ENCODE results near the gene TSR3. TPM values are rescaled to one million over a fixed set of nuclear protein-coding genes. Genes with fewer than 3 reads are reported as not detected.

The TSR3 gene
- total and polyA plus RNA-seq, 2 of the 13 experiments (the other 11 are each of a cell fraction or from before 2014, with no cell fraction given), result 24.2 to 51.0 TPM

- TF ChIP-seq KIAA2018 (CRISPR knock-in tag; IDR thresholded peaks at IDR 0.05; ENCODE audit: borderline replicate concordance), result no peak
- TF ChIP-seq PRDM4 (CRISPR knock-in tag; IDR thresholded peaks at IDR 0.05; ENCODE audit: borderline replicate concordance), result peak; percentile 67; the same call in 1 of the 2 replicates
- TF ChIP-seq RORA (CRISPR knock-in tag; IDR thresholded peaks at IDR 0.05), result no peak; the same call in 1 of the 2 replicates
- no peak for TF ChIP-seq ZNF367 (CRISPR knock-in tag; IDR thresholded peaks at IDR 0.05; ENCODE audit: borderline replicate concordance)
- no peak for TF ChIP-seq GRHL1 (CRISPR knock-in tag; conservative IDR thresholded peaks at IDR 0.05)
- no peak for TF ChIP-seq GATA4 (IDR thresholded peaks at IDR 0.05; ENCODE audit: borderline replicate concordance, low read depth)
- no peak for TF ChIP-seq BCL6 (CRISPR knock-in tag; IDR thresholded peaks at IDR 0.05)
- TF ChIP-seq SOX13 (IDR thresholded peaks at IDR 0.05), result no peak
- TF ChIP-seq SOX13 (CRISPR knock-in tag; conservative IDR thresholded peaks at IDR 0.05 in 1 of 2, IDR thresholded peaks at IDR 0.05 in 1 of 2), result no peak; a peak in 1 of 4 replicates
- TF ChIP-seq POLR2G (IDR thresholded peaks at IDR 0.05; ENCODE audit: low read depth, low read length), result peak; percentile 61
- peak; percentile 76; the same call in 1 of the 2 replicates for TF ChIP-seq ZNF543 (CRISPR knock-in tag; IDR thresholded peaks at IDR 0.05)
- TF ChIP-seq YEATS4 (CRISPR knock-in tag; IDR thresholded peaks at IDR 0.05; ENCODE audit: borderline replicate concordance), result peak; percentile 72; the same call in 1 of the 2 replicates
- TF ChIP-seq SOX5 (CRISPR knock-in tag; IDR thresholded peaks at IDR 0.05; ENCODE audit: borderline replicate concordance), result 0 out of 2 replicates have a peak, but pooled peaks have one; percentile 19
Measured at GRCh38 chr16:1308977-1309885, 42.4 kb downstream of the TSR3 start, which contains the start of gene UBE2I (continued).
